Type B pancreatic cell (in vitro differentiated cells): ENCODE measurements around the gene STK10. TPM values are rescaled to one million over a fixed set of nuclear protein-coding genes. Genes with fewer than 3 reads are reported as not detected.

Experiments used
- DNase-seq: peaks from one replicate; pipeline ENCODE4 v3.0.0; 2021; ENCODE audit warnings: mixed read lengths; ENCODE audit not compliant: unreplicated experiment; ENCODE audit errors: extremely low spot score
- H3K27ac Mint-ChIP-seq: 2 replicates; pipeline ENCODE4 v1.8.0; 2021; ENCODE audit warnings: mild to moderate bottlenecking, mixed read lengths
- H3K27me3 Mint-ChIP-seq: 2 replicates; pipeline ENCODE4 v1.8.0; 2021; ENCODE audit warnings: mixed read lengths
- H3K36me3 Mint-ChIP-seq: 2 replicates; pipeline ENCODE4 v1.8.0; 2021; ENCODE audit warnings: mixed read lengths
- H3K4me1 Mint-ChIP-seq: one replicate; pipeline ENCODE4 v1.8.0; 2021; ENCODE audit warnings: mixed read lengths; ENCODE audit not compliant: unreplicated experiment
- H3K4me3 Mint-ChIP-seq: 2 replicates; pipeline ENCODE4 v1.8.0; 2021; ENCODE audit warnings: mild to moderate bottlenecking, mixed read lengths
- H3K9me3 Mint-ChIP-seq: 2 replicates; pipeline ENCODE4 v1.8.0; 2021; ENCODE audit warnings: mixed read lengths
- CTCF ChIP-seq: fragments of 200-600 bp; sonication (generic); conservative IDR thresholded peaks from 2 replicates; pipeline ENCODE4 v1.5.0; 2021; ENCODE audit warnings: antibody characterized with exemption, mild to moderate bottlenecking
- total RNA-seq: library from RNA; stranded (reverse); gene quantifications from 2 replicates; pipeline ENCODE4 v1.2.1, GENCODE V29; 2021; ENCODE audit warnings: low replicate concordance

Gene STK10
- total RNA-seq, 1 donor from 2014 or later = 15.2 TPM

DNA sequence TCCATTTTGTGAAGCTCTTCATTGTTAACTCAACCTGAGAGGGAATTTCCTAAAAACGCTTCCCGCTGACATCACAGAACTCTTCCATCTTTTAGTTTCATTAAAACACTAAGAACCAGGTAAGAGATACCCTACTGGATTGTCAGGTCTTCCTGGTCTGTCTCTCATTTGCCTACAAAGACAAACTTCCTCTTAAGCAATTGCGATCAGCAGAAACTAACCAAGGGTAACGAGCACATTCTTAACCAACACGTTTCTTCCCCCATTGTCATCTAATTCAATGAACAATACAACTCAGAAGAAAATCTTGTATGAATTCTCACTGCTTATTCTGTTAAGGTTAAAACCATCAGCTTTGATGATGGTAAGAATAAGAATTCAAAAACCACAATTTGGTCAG, 188.1 kb downstream of the STK10 start:
- Mint-ChIP-seq H3K27me3 (no peaks in the 10 kb centered on the region), H3K4me1 (peaks cover 42% of the 10 kb centered on the region), H3K9me3 (no peaks in the 10 kb centered on the region), H3K4me3 (peak overlapping the region; percentile 31), H3K27ac (peak overlapping the region; percentile 75), H3K36me3 (peaks cover 14% of the 10 kb centered on the region)
- no peak for DNase-seq
- TF ChIP-seq CTCF = no peak

GRCh38 chr5:171999100-171999499, 188.9 kb downstream of the STK10 start:
- H3K4me3 Mint-ChIP-seq = no peak overlapping the region
- no peak overlapping the region for H3K27ac Mint-ChIP-seq
- H3K4me1 Mint-ChIP-seq = peaks cover 39% of the 10 kb centered on the region
- peaks cover 15% of the 10 kb centered on the region for H3K36me3 Mint-ChIP-seq
- H3K27me3 Mint-ChIP-seq = no peaks in the 10 kb centered on the region
- TF ChIP-seq CTCF = no peak
- no peak for DNase-seq
- no peaks in the 10 kb centered on the region for H3K9me3 Mint-ChIP-seq

GRCh38 chr5:171997011-171997410, 191.0 kb downstream of the STK10 start:
- peaks cover 29% of the 10 kb centered on the region for H3K4me1 Mint-ChIP-seq
- H3K4me3 Mint-ChIP-seq = no peak overlapping the region
- no peak overlapping the region for H3K27ac Mint-ChIP-seq
- no peaks in the 10 kb centered on the region for H3K27me3 Mint-ChIP-seq
- DNase-seq = no peak
- no peak for TF ChIP-seq CTCF
- H3K9me3 Mint-ChIP-seq = no peaks in the 10 kb centered on the region
- H3K36me3 Mint-ChIP-seq = peaks cover 21% of the 10 kb centered on the region

- H3K27me3 Mint-ChIP-seq = no peaks in the 10 kb centered on the region
- TF ChIP-seq CTCF = no peak
- peaks cover 28% of the 10 kb centered on the region for H3K36me3 Mint-ChIP-seq
- DNase-seq = no peak
- peak overlapping the region; percentile 21 for H3K4me3 Mint-ChIP-seq
- peaks cover 30% of the 10 kb centered on the region for H3K4me1 Mint-ChIP-seq
- H3K9me3 Mint-ChIP-seq = no peaks in the 10 kb centered on the region
- peak overlapping the region; percentile 79 for H3K27ac Mint-ChIP-seq
These were observed 195.2 kb downstream of the STK10 start for GRCh38 chr5:171992813-171993212.

DNA sequence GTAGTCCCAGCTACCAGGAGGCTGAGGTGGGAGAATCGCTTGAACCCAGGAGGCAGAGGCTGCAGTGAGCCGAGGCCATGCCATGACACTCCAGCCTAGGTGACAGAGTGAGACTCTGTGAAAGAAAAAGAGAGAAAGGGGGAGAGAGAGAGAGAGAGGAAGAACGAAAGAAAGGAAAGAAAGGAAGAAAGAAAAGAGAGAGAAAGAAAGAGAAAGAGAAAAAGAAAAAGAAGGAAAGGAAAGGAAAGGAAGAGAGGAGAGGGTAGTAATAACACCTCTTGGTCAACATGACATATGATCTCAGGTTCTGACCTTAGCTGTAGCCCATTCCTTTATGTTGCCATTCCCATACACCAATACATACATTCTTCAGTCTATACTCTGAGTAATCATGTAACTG, 195.7 kb downstream of the STK10 start:
- Mint-ChIP-seq H3K36me3 (peaks cover 25% of the 10 kb centered on the region), H3K9me3 (no peaks in the 10 kb centered on the region), H3K4me1 (peaks cover 27% of the 10 kb centered on the region), H3K27ac (peak overlapping the region; percentile 79), H3K4me3 (peak overlapping the region; percentile 21), H3K27me3 (no peaks in the 10 kb centered on the region)
- no peak for TF ChIP-seq CTCF
- no peak for DNase-seq

Other genes with a start within 250 kb of the STK10 start
- 50.2 and 52.5 TPM in 2 replicates for gene FBXW11, start 181.6 kb downstream of the STK10 start, total RNA-seq
- not detected in 2 replicates for gene EFCAB9, start 5.9 kb upstream of the STK10 start, total RNA-seq
- gene UBTD2, start 95.5 kb upstream of the STK10 start, total RNA-seq = 32.8 and 47.2 TPM in 2 replicates